ENCODE measurements around the gene INPP5A.
A peak's percentile ranks its signal among the peaks of the same experiment; 100 is the strongest.

Gene INPP5A

DNA sequence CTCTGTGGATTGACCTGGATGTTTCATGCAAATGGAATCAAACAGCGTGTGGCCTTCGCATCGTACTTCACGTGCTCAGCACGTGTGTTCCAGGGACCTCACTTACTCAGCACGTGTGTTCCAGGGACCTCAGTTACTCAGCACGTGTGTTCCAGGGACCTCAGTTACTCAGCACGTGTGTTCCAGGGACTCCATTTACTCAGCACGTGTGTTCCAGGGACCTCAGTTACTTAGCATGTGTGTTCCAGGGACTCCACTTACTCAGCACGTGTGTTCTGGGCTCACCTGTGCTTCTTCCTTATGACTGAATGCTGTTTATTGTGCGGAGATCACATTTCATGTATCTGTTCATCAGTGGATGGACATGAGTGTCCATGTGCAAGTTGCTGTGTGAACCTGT lies 22.0 kb downstream of the INPP5A start:
- Histone ChIP-seq H3K9ac (ENCODE audit: low read depth, low read length, poor library complexity) (no peak overlapping the region), H3K79me1 (ENCODE audit: low read depth, low read length) (peaks cover 16% of the 10 kb centered on the region), H3K36me3 (replicated peaks in 1 of 2; ENCODE audit: control insufficient read depth in 2 of 2, insufficient read depth in 2 of 2, low read length in 2 of 2) (peaks cover 0 to 2% of the 10 kb centered on the region in 2 donors), H2AFZ (ENCODE audit: low read length) (no peak overlapping the region), H3K27ac (replicated peaks; ENCODE audit: low read length) (no peak overlapping the region), H3K4me2 (ENCODE audit: insufficient read depth, low read length, poor library complexity, severe bottlenecking) (no peak overlapping the region), H3K27me3 (ENCODE audit: control insufficient read depth in 3 of 3, insufficient read depth in 3 of 3, low read depth in 1 of 3, low read length in 3 of 3) (no peaks in the 10 kb centered on the region), H2BK12ac (ENCODE audit: low read length) (no peak overlapping the region), H4K91ac (ENCODE audit: low read depth, low read length, poor library complexity) (no peak overlapping the region), H3K4me3 (ENCODE audit: low read length in 2 of 2) (no peak overlapping the region), H2BK15ac (ENCODE audit: low read length) (no peak overlapping the region), H3K18ac (ENCODE audit: low read length) (no peak overlapping the region), H4K8ac (ENCODE audit: low read depth, low read length) (no peak overlapping the region), H3K14ac (ENCODE audit: low read length) (no peak overlapping the region), H3K9me3 (replicated peaks in 1 of 2; ENCODE audit: control insufficient read depth in 2 of 2, insufficient read depth in 1 of 2, low read depth in 1 of 2, low read length in 2 of 2) (peaks cover 5 to 6% of the 10 kb centered on the region in 2 donors), H2BK5ac (ENCODE audit: low read length) (no peak overlapping the region), H3K4me1 (ENCODE audit: control insufficient read depth in 2 of 2, insufficient read depth in 1 of 2, low read depth in 1 of 2, low read length in 2 of 2) (peaks cover 0 to 4% of the 10 kb centered on the region in 2 donors), H2AK5ac (ENCODE audit: low read depth, low read length) (no peak overlapping the region), H3K4ac (ENCODE audit: low read length) (no peak overlapping the region), H3K23ac (ENCODE audit: low read depth, low read length, poor library complexity) (no peak overlapping the region), H2BK120ac (ENCODE audit: low read depth, low read length) (no peak overlapping the region)
- no peak for DNase-seq (ENCODE audit: low spot score)
- no CpG with 5 or more reads among the region's 11 CpGs for WGBS, 2 donors (ENCODE audit: extremely low coverage in 2 of 2, insufficient read length in 2 of 2, insufficient replicate concordance in 1 of 2)

DNA sequence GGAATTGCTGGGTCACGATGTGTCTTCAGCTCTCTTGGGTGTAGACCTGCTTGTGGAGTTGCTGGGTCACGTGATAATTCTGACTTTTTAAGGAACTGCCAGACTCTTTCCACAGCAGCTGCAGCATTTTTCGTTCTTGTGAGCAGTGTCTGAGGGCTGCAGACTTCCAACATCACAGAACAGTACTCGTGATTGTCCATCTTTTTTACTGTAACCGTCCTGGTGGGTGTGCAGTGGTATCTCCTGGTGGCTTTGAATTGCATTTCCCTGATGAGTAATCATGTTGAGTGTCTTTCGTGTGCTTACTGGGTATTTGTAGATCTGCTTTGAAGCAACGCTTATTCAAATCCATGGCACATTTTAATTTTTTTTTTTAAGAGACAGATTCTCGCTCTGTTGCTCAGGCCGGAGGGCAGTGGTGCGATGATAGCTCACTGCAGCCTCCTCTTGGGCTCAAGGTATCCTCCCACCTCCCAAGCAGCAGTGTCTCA lies 22.7 kb downstream of the INPP5A start:
- Histone ChIP-seq H2BK5ac (ENCODE audit: low read length) (no peak overlapping the region), H3K79me1 (ENCODE audit: low read depth, low read length) (peaks cover 9% of the 10 kb centered on the region), H2BK15ac (ENCODE audit: low read length) (no peak overlapping the region), H4K8ac (ENCODE audit: low read depth, low read length) (no peak overlapping the region), H3K4me2 (ENCODE audit: insufficient read depth, low read length, poor library complexity, severe bottlenecking) (no peak overlapping the region), H3K36me3 (replicated peaks in 1 of 2; ENCODE audit: control insufficient read depth in 2 of 2, insufficient read depth in 2 of 2, low read length in 2 of 2) (peaks cover 0 to 2% of the 10 kb centered on the region in 2 donors), H3K27ac (replicated peaks; ENCODE audit: low read length) (no peak overlapping the region), H2BK12ac (ENCODE audit: low read length) (no peak overlapping the region), H3K9ac (ENCODE audit: low read depth, low read length, poor library complexity) (no peak overlapping the region), H2BK120ac (ENCODE audit: low read depth, low read length) (no peak overlapping the region), H3K18ac (ENCODE audit: low read length) (no peak overlapping the region), H3K14ac (ENCODE audit: low read length) (no peak overlapping the region), H2AK5ac (ENCODE audit: low read depth, low read length) (no peak overlapping the region), H3K4ac (ENCODE audit: low read length) (no peak overlapping the region), H3K9me3 (replicated peaks in 1 of 2; ENCODE audit: control insufficient read depth in 2 of 2, insufficient read depth in 1 of 2, low read depth in 1 of 2, low read length in 2 of 2) (peaks cover 5 to 6% of the 10 kb centered on the region in 2 donors), H3K4me1 (ENCODE audit: control insufficient read depth in 2 of 2, insufficient read depth in 1 of 2, low read depth in 1 of 2, low read length in 2 of 2) (peaks cover 0 to 4% of the 10 kb centered on the region in 2 donors), H3K27me3 (ENCODE audit: control insufficient read depth in 3 of 3, insufficient read depth in 3 of 3, low read depth in 1 of 3, low read length in 3 of 3) (no peaks in the 10 kb centered on the region), H3K4me3 (ENCODE audit: low read length in 2 of 2) (no peak overlapping the region), H4K91ac (ENCODE audit: low read depth, low read length, poor library complexity) (no peak overlapping the region), H2AFZ (ENCODE audit: low read length) (no peak overlapping the region), H3K23ac (ENCODE audit: low read depth, low read length, poor library complexity) (no peak overlapping the region)
- WGBS, 2 donors (ENCODE audit: extremely low coverage in 2 of 2, insufficient read length in 2 of 2, insufficient replicate concordance in 1 of 2): no CpG with 5 or more reads among the region's 10 CpGs
- no peak for DNase-seq (ENCODE audit: low spot score)

DNA sequence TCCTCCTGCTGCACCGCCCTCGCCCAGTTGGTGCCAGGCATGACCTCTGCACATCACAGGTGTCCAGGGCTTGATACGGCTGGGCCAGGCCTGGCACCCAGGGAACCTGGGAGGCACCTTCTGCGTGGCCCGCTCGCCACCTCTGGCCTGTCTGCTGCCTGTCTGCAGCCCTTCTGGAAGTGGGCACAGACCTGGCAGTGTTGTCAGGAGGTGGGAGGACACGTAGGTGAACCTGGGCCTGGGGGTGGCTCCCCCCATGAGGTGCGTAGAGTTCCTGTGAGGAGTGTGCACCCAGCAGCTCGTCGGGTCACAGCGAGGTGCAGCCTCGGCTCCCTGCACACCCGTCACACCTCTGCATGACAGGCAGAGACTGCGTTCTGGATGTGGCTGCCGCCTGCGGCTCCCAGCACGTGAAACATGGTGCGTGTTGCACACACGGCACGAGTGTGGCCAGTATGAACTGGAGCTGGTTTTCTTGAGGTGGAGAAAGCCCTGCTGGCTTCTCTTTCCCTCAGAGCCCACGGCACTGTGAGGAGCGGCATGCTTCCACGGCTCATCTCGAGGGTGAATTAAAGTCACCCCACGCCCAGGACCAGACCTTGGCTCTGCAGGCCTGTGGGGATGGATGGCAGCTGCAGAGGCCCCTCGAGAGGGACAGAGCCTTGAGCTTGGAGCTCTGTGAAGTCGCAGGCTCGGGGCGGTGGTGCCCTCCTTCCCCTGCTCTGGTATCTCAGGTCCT lies 24.8 kb downstream of the INPP5A start:
- no peak overlapping the region for H2AFZ ChIP-seq (ENCODE audit: low read length)
- H3K4me1 ChIP-seq (ENCODE audit: control insufficient read depth in 2 of 2, insufficient read depth in 1 of 2, low read depth in 1 of 2, low read length in 2 of 2): peaks cover 0 to 5% of the 10 kb centered on the region in 2 donors
- peak overlapping the region; percentile 56 for H2BK5ac ChIP-seq (ENCODE audit: low read length)
- DNase-seq (ENCODE audit: low spot score): no peak
- H3K9me3 ChIP-seq (replicated peaks in 1 of 2; ENCODE audit: control insufficient read depth in 2 of 2, insufficient read depth in 1 of 2, low read depth in 1 of 2, low read length in 2 of 2): peaks cover 4 to 5% of the 10 kb centered on the region in 2 donors
- H3K4me2 ChIP-seq (ENCODE audit: insufficient read depth, low read length, poor library complexity, severe bottlenecking): no peak overlapping the region
- no peak overlapping the region for H3K27ac ChIP-seq (replicated peaks; ENCODE audit: low read length)
- H2AK5ac ChIP-seq (ENCODE audit: low read depth, low read length): no peak overlapping the region
- no peak overlapping the region for H4K8ac ChIP-seq (ENCODE audit: low read depth, low read length)
- no peak overlapping the region for H4K91ac ChIP-seq (ENCODE audit: low read depth, low read length, poor library complexity)
- H2BK12ac ChIP-seq (ENCODE audit: low read length): no peak overlapping the region
- no peak overlapping the region for H3K4ac ChIP-seq (ENCODE audit: low read length)
- peaks cover 6% of the 10 kb centered on the region for H3K79me1 ChIP-seq (ENCODE audit: low read depth, low read length)
- peak overlapping the region; percentile 40 for H3K18ac ChIP-seq (ENCODE audit: low read length)
- no peak overlapping the region for H3K9ac ChIP-seq (ENCODE audit: low read depth, low read length, poor library complexity)
- no peaks in the 10 kb centered on the region for H3K36me3 ChIP-seq (replicated peaks in 1 of 2; ENCODE audit: control insufficient read depth in 2 of 2, insufficient read depth in 2 of 2, low read length in 2 of 2)
- no CpG with 5 or more reads among the region's 29 CpGs for WGBS, 2 donors (ENCODE audit: extremely low coverage in 2 of 2, insufficient read length in 2 of 2, insufficient replicate concordance in 1 of 2)
- H3K4me3 ChIP-seq (ENCODE audit: low read length in 2 of 2): peak overlapping the region in 1 of 2 donors; percentile 50
- no peak overlapping the region for H3K14ac ChIP-seq (ENCODE audit: low read length)
- no peak overlapping the region for H3K23ac ChIP-seq (ENCODE audit: low read depth, low read length, poor library complexity)
- H2BK15ac ChIP-seq (ENCODE audit: low read length): no peak overlapping the region
- no peaks in the 10 kb centered on the region for H3K27me3 ChIP-seq (ENCODE audit: control insufficient read depth in 3 of 3, insufficient read depth in 3 of 3, low read depth in 1 of 3, low read length in 3 of 3)
- peak overlapping the region; percentile 48 for H2BK120ac ChIP-seq (ENCODE audit: low read depth, low read length)

DNA sequence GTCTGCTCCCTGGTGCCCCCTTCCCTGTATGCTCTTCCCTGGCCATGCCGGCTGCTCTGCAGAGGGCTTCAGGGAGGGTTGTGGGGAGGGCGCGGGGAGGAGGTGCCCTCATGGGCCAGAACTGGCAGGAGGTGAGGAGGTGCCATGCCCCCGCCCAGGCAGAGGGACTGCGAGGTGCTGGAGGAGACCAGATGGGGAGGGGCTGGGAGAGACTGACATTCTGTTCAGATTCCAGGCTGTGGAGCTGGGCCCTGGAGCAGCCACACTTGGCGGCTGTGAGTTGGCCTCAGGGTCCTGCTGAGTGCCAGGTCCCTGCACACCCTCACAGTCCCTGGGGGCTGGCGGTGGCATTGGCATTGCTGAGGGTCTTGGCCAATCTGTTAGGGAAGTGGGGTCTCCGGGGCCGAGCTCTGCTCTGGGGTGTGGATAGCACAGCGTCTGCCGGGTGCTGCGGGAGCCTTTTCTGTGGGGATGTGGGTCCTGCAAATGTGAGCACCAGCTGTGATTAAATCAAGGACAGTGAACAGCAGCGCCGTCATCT lies 25.4 kb downstream of the INPP5A start:
- Histone ChIP-seq H3K27ac (replicated peaks; ENCODE audit: low read length) (no peak overlapping the region), H3K4me2 (ENCODE audit: insufficient read depth, low read length, poor library complexity, severe bottlenecking) (no peak overlapping the region), H2AFZ (ENCODE audit: low read length) (no peak overlapping the region), H3K36me3 (replicated peaks in 1 of 2; ENCODE audit: control insufficient read depth in 2 of 2, insufficient read depth in 2 of 2, low read length in 2 of 2) (no peaks in the 10 kb centered on the region), H2BK12ac (ENCODE audit: low read length) (no peak overlapping the region), H2BK5ac (ENCODE audit: low read length) (peak overlapping the region; percentile 6), H3K23ac (ENCODE audit: low read depth, low read length, poor library complexity) (no peak overlapping the region), H3K18ac (ENCODE audit: low read length) (no peak overlapping the region), H2BK120ac (ENCODE audit: low read depth, low read length) (no peak overlapping the region), H2AK5ac (ENCODE audit: low read depth, low read length) (no peak overlapping the region), H3K79me1 (ENCODE audit: low read depth, low read length) (peaks cover 6% of the 10 kb centered on the region), H2BK15ac (ENCODE audit: low read length) (no peak overlapping the region), H3K4me3 (ENCODE audit: low read length in 2 of 2) (no peak overlapping the region), H3K9me3 (replicated peaks in 1 of 2; ENCODE audit: control insufficient read depth in 2 of 2, insufficient read depth in 1 of 2, low read depth in 1 of 2, low read length in 2 of 2) (peaks cover 4 to 5% of the 10 kb centered on the region in 2 donors), H3K9ac (ENCODE audit: low read depth, low read length, poor library complexity) (no peak overlapping the region), H4K91ac (ENCODE audit: low read depth, low read length, poor library complexity) (no peak overlapping the region), H3K14ac (ENCODE audit: low read length) (no peak overlapping the region), H3K4ac (ENCODE audit: low read length) (no peak overlapping the region), H3K4me1 (ENCODE audit: control insufficient read depth in 2 of 2, insufficient read depth in 1 of 2, low read depth in 1 of 2, low read length in 2 of 2) (peaks cover 0 to 5% of the 10 kb centered on the region in 2 donors), H4K8ac (ENCODE audit: low read depth, low read length) (no peak overlapping the region), H3K27me3 (ENCODE audit: control insufficient read depth in 3 of 3, insufficient read depth in 3 of 3, low read depth in 1 of 3, low read length in 3 of 3) (no peaks in the 10 kb centered on the region)
- WGBS, 2 donors (ENCODE audit: extremely low coverage in 2 of 2, insufficient read length in 2 of 2, insufficient replicate concordance in 1 of 2): no CpG with 5 or more reads among the region's 14 CpGs
- no peak for DNase-seq (ENCODE audit: low spot score)

Data from neuronal stem cell (in vitro differentiated cells).